SK-N-SH (cell line): ENCODE results near the gene KMO. TPM values are rescaled to one million over a fixed set of nuclear protein-coding genes. Genes with fewer than 3 reads are reported as not detected.
A peak's percentile ranks its signal among the peaks of the same experiment; 100 is the strongest.

Experiments used
- CTCF ChIA-PET: fragments of 300-600, 350-600 bp; formaldehyde crosslinking; extraction: SDS; loops from one replicate; lab custom pipeline; 2021; lab: Yijun Ruan, JAX
- POLR2A ChIA-PET: fragments of 350-600 bp; sonication (Branson Sonifier 250); formaldehyde crosslinking; extraction: SDS; loops from one replicate; lab custom pipeline; 2020; ENCODE audit warnings: antibody characterized with exemption, inconsistent platforms; lab: Yijun Ruan, JAX
- DNase-seq: peaks from one replicate; pipeline ENCODE4 v3.0.0; 2012
- H2AFZ ChIP-seq: fragments of 200-600 bp; sonication (generic); 2 replicates; pipeline ENCODE4 v1.8.1; 2016; ENCODE audit warnings: antibody characterized with exemption, mild to moderate bottlenecking, low read depth
- H3F3A ChIP-seq: fragments of 200-600 bp; sonication (generic); replicated peaks from 2 replicates; pipeline ENCODE3; 2016; ENCODE audit warnings: antibody characterized with exemption, mild to moderate bottlenecking; ENCODE audit not compliant: insufficient read depth
- H3K27ac ChIP-seq, 2 experiments: fragments of 200-500 bp in 1 of 2; fragments of 200-600 bp in 1 of 2; sonication (Bioruptor generic) in 1 of 2; sonication (generic), shearing (Covaris generic) in 1 of 2; 2 replicates each; pipeline versions ENCODE4 v1.5.1 to v1.6.1; 2014 to 2016; ENCODE audit warnings: low read depth in 2 of 2, inconsistent platforms in 1 of 2, low read length in 1 of 2, mild to moderate bottlenecking in 1 of 2, mixed read lengths in 1 of 2
- H3K27me3 ChIP-seq: fragments of 200-600 bp; sonication (generic), shearing (Covaris generic); 2 replicates; pipeline ENCODE4 v1.6.1; 2016; ENCODE audit warnings: mixed run types; ENCODE audit not compliant: insufficient read depth
- H3K36me3 ChIP-seq, 2 experiments: fragments of 200-500 bp in 1 of 2; fragments of 200-600 bp in 1 of 2; sonication (Bioruptor generic) in 1 of 2; sonication (generic) in 1 of 2; replicated peaks in 1 of 2; 2 replicates each; pipeline versions ENCODE3 to v1.5.1; 2014 to 2016; ENCODE audit warnings: low read length in 1 of 2, mild to moderate bottlenecking in 1 of 2; ENCODE audit not compliant: insufficient read depth in 2 of 2, control insufficient read depth in 1 of 2
- H3K4me1 ChIP-seq, 2 experiments: fragments of 200-500 bp in 1 of 2; fragments of 200-600 bp in 1 of 2; sonication (Bioruptor generic) in 1 of 2; sonication (generic), shearing (Covaris generic) in 1 of 2; 2 replicates each; pipeline versions ENCODE4 v1.5.1 to v1.6.1; 2014 to 2016; ENCODE audit warnings: low read depth in 1 of 2, low read length in 1 of 2, mixed run types in 1 of 2; ENCODE audit not compliant: insufficient read depth in 2 of 2, control insufficient read depth in 1 of 2
- H3K4me2 ChIP-seq: fragments of 200-600 bp; sonication (generic), shearing (Covaris generic); 2 replicates; pipeline ENCODE4 v1.6.1; 2017; ENCODE audit warnings: mixed run types
- H3K4me3 ChIP-seq, 2 experiments: fragments of 200-500 bp in 1 of 2; fragments of 200-600 bp in 1 of 2; sonication (Bioruptor generic) in 1 of 2; sonication (generic), shearing (Covaris generic) in 1 of 2; 2 replicates each; pipeline versions ENCODE4 v1.5.1 to v1.8.1; 2014 to 2016; ENCODE audit warnings: low read depth in 2 of 2, inconsistent platforms in 1 of 2, low read length in 1 of 2, mild to moderate bottlenecking in 1 of 2, mixed read lengths in 1 of 2, moderate library complexity in 1 of 2
- H3K79me2 ChIP-seq: fragments of 200-600 bp; sonication (generic); 2 replicates; pipeline ENCODE4 v1.8.1; 2017; ENCODE audit warnings: mild to moderate bottlenecking; ENCODE audit not compliant: insufficient read depth
- H3K9ac ChIP-seq: fragments of 200-600 bp; sonication (generic); 2 replicates; pipeline ENCODE4 v1.6.1; 2017; ENCODE audit warnings: mixed run types
- H3K9me2 ChIP-seq: fragments of 200-600 bp; sonication (generic); 2 replicates; pipeline ENCODE4 v1.6.1; 2017; ENCODE audit warnings: mixed run types
- H3K9me3 ChIP-seq: fragments of 200-600 bp; sonication (generic); 2 replicates; pipeline ENCODE4 v1.6.1; 2017; ENCODE audit warnings: mixed run types, mild to moderate bottlenecking, moderate library complexity
- H4K20me1 ChIP-seq: fragments of 200-600 bp; sonication (generic); 2 replicates; pipeline ENCODE4 v1.6.1; 2017; ENCODE audit warnings: mild to moderate bottlenecking, mixed run types; ENCODE audit not compliant: insufficient read depth
- CHD2 ChIP-seq: fragments of 150-350 bp; IDR thresholded peaks from 2 replicates; pipeline ENCODE4 v1.6.1; 2018; ENCODE audit warnings: low read length; ENCODE audit not compliant: partially characterized antibody
- CTCF ChIP-seq: fragments of 200-600 bp; sonication (generic); IDR thresholded peaks from 2 replicates; pipeline ENCODE4 v1.6.1; 2017; ENCODE audit warnings: antibody characterized with exemption, mild to moderate bottlenecking, moderate library complexity
- EP300 ChIP-seq, 2 experiments: IDR thresholded peaks; 2 replicates each; pipeline versions ENCODE4 v1.4.0 to v1.6.1; 2012; ENCODE audit warnings: borderline replicate concordance in 1 of 2, low read depth in 1 of 2, low read length in 1 of 2
- EZH2phosphoT487 ChIP-seq: fragments of 200-600 bp; sonication (generic); IDR thresholded peaks from 2 replicates; pipeline ENCODE4 v1.6.1; 2017; ENCODE audit warnings: low read depth, mixed run types, mild to moderate bottlenecking, antibody characterized with exemption, moderate library complexity, borderline replicate concordance
- FOXM1 ChIP-seq: IDR thresholded peaks from 2 replicates; pipeline ENCODE4 v1.4.0; 2012; ENCODE audit warnings: low read depth, mild to moderate bottlenecking
- GATA2 ChIP-seq: sonication (generic); formaldehyde crosslinking; IDR thresholded peaks from 2 replicates; pipeline ENCODE4 v1.5.0; 2020; ENCODE audit warnings: mild to moderate bottlenecking, missing genetic modification reagents
- JUND ChIP-seq: IDR thresholded peaks from 2 replicates; pipeline ENCODE4 v1.4.0; 2012
- MAX ChIP-seq: IDR thresholded peaks from 2 replicates; pipeline ENCODE4 v1.4.0; 2012; ENCODE audit warnings: low read depth
- MEF2A ChIP-seq: IDR thresholded peaks from 2 replicates; pipeline ENCODE4 v1.4.0; 2012; ENCODE audit warnings: low read depth, borderline replicate concordance
- MXI1 ChIP-seq: IDR thresholded peaks from 2 replicates; pipeline ENCODE4 v1.6.1; 2012; ENCODE audit warnings: mild to moderate bottlenecking, low read depth, low read length, improper control_type of control experiment
- NRF1 ChIP-seq: IDR thresholded peaks from 2 replicates; pipeline ENCODE4 v1.6.1; 2012; ENCODE audit warnings: low read depth, mild to moderate bottlenecking, low read length
- RAD21 ChIP-seq: IDR thresholded peaks from 2 replicates; pipeline ENCODE4 v1.6.1; 2012; ENCODE audit warnings: mild to moderate bottlenecking, low read length
- RCOR1 ChIP-seq: fragments of 150-350 bp; IDR thresholded peaks from 2 replicates; pipeline ENCODE4 v1.6.1; 2017; ENCODE audit warnings: antibody characterized with exemption, low read length
- SIN3A ChIP-seq: IDR thresholded peaks from 2 replicates; pipeline ENCODE4 v1.6.1; 2012; ENCODE audit warnings: low read depth, mild to moderate bottlenecking, low read length, moderate library complexity, borderline replicate concordance
- SMC3 ChIP-seq: IDR thresholded peaks from 2 replicates; pipeline ENCODE4 v1.6.1; 2012; ENCODE audit warnings: low read depth, low read length, improper control_type of control experiment
- TCF12 ChIP-seq: IDR thresholded peaks from 2 replicates; pipeline ENCODE4 v1.4.0; 2012
- WGBS: methylation state at CpG from one replicate; pipeline ENCODE4 v1.1.6; 2017; ENCODE audit warnings: low lambda C conversion rate; 5-methylcytosine and 5-hydroxymethylcytosine counted together
- polyA plus RNA-seq, 3 experiments: library from polyadenylated mRNA; depleted of rRNA; stranded (reverse); fragments of >200 nt; gene quantifications; 2 replicates each; pipeline ENCODE4 v1.2.3, GENCODE V29; 2012

Gene KMO
- polyA plus RNA-seq, 1 of the 3 experiments (the other 2 are of a cell fraction): not detected

DNA sequence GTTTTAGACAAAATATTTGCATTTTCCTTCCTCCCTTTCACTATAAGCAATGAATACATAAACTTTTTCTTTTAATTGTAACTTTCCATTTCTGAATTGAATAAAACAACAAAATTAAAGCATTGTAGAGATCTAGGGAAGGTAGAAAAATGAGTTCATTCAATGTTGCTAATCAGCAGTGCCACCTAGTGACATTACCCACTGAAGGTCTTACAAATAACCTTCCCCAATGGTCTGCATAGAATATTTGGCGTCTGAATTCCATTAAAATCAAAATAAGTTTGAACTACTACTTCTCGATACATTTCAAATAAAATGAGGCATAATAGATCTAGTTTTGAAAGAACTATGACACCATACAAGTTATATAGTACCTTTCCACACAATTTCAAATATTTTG, 32.3 kb upstream of the KMO start:
- H3K9ac ChIP-seq: no peak overlapping the region
- no peaks in the 10 kb centered on the region for H3K9me2 ChIP-seq
- no peak overlapping the region for H2AFZ ChIP-seq
- no peaks in the 10 kb centered on the region for H4K20me1 ChIP-seq
- POLR2A ChIA-PET: no interaction called here
- H3K27ac ChIP-seq: no peak overlapping the region
- no peaks in the 10 kb centered on the region for H3K27me3 ChIP-seq
- H3K79me2 ChIP-seq: no peaks in the 10 kb centered on the region
- no peaks in the 10 kb centered on the region for H3K4me1 ChIP-seq
- TF ChIP-seq SIN3A (no peak), NRF1 (no peak), CTCF (peak; percentile 77), MXI1 (no peak), RAD21 (peak; percentile 81), SMC3 (peak; percentile 64), TCF12 (no peak)
- TF ChIP-seq, all 33 proteins: peak for 3
- CTCF ChIA-PET: interaction anchor here (0.7 to 2.1 kb wide), 7 partner anchors 8 to 769 kb away, joined by 3 to 9 read pairs (median 4); no protein-coding TSS in a partner anchor
- DNase-seq: peak; percentile 41
- Histone ChIP-seq H3K36me3 (peaks cover 63 to 81% of the 10 kb centered on the region in 2 experiments), H3F3A (peaks cover 8% of the 10 kb centered on the region), H3K4me2 (no peak overlapping the region), H3K9me3 (no peaks in the 10 kb centered on the region), H3K4me3 (no peak overlapping the region)
- WGBS: 72% methylated on average over 2 of the region's 2 CpGs

- CTCF ChIA-PET: interaction anchor here (0.7 to 1.8 kb wide), 4 partner anchors 615 to 771 kb away, joined by 3 to 8 read pairs (median 4); no protein-coding TSS in a partner anchor
- Histone ChIP-seq H3K36me3 (peaks cover 68 to 84% of the 10 kb centered on the region in 2 experiments), H3K79me2 (no peaks in the 10 kb centered on the region)
Measured at GRCh38 chr1:241503444-241503843, 28.7 kb upstream of the KMO start.

More at GRCh38 chr1:241503444-241503843, 28.7 kb upstream of the KMO start:
- TF ChIP-seq CTCF: no peak
- TF ChIP-seq MEF2A: no peak
- TF ChIP-seq FOXM1: no peak
- no peak for TF ChIP-seq EZH2phosphoT487
- TF ChIP-seq RCOR1: no peak
- TF ChIP-seq GATA2 (CRISPR knock-in tag): no peak
- TF ChIP-seq JUND: no peak
- no peak for TF ChIP-seq CHD2
- TF ChIP-seq EP300 (IDR thresholded peaks at IDR 0.05; ENCODE audit: borderline replicate concordance in 1 of 2, low read depth in 1 of 2, low read length in 1 of 2): no peak
- no peak for TF ChIP-seq MAX
- TF ChIP-seq SMC3: no peak
- DNase-seq: no peak
- Histone ChIP-seq H3K4me1 (peaks cover 0 to 5% of the 10 kb centered on the region in 2 experiments; a peak in 1 of 4 replicates), H3K27me3 (no peaks in the 10 kb centered on the region), H4K20me1 (no peaks in the 10 kb centered on the region), H3K9me3 (no peaks in the 10 kb centered on the region), H2AFZ (no peak overlapping the region), H3K4me3 (no peak overlapping the region), H3K9ac (no peak overlapping the region), H3K27ac (no peak overlapping the region), H3K4me2 (no peak overlapping the region), H3F3A (peaks cover 12% of the 10 kb centered on the region), H3K9me2 (no peaks in the 10 kb centered on the region)
- WGBS: 94% methylated on average over 6 of the region's 6 CpGs
- POLR2A ChIA-PET: no interaction called here
